MM.1S (cell line): Measurements from ENCODE around the gene PCBP1.

Source experiments
- CTCF ChIP-seq: fragments of 300-600 bp; sonication (generic); IDR thresholded peaks from 2 replicates; pipeline ENCODE4 v1.5.1; 2016; ENCODE audit warnings: antibody characterized with exemption, low read length, mixed read lengths
- EZH2 ChIP-seq: fragments of 300-600 bp; sonication (generic); optimal IDR thresholded peaks from 2 replicates; pipeline ENCODE3; 2017; ENCODE audit warnings: low read depth, mild to moderate bottlenecking, antibody characterized with exemption, low read length, mixed read lengths
- EZH2phosphoT487 ChIP-seq: fragments of 300-600 bp; sonication (generic); IDR thresholded peaks from 2 replicates; pipeline ENCODE4 v1.6.1; 2018; ENCODE audit warnings: antibody characterized with exemption, low read length

DNA sequence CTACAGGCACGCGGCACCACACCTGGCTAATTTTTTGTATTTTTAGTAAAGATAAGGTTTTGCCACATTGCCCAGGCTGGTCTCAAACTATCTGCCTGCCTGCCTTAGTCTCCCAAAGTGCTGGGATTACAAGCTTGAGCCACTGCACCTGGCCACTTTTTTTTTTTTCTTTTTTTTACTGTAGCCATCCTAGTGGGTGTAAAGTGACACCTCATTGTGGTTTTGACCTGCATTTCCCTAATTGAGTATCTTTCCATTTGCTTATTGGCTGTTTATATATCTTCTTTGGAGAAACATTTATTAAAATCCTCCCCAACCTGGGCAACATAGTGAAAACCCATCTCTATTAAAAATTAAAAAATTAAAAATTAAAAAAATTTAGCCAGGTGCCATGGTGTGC, 12.0 kb downstream of the PCBP1 start:
- no peak for TF ChIP-seq CTCF
- TF ChIP-seq EZH2phosphoT487, result no peak
- no peak for TF ChIP-seq EZH2
